ENCODE measurements around the gene FXYD3.
"Not testable (repeated sequence)": the region's sequence is repeated elsewhere in the genome, so short reads cannot be mapped to it uniquely, and the experiment has no call there.

FXYD3 gene

GRCh38 chr19:35122687-35123551 lies 7.3 kb downstream of the FXYD3 start:
- H3K4me1 Mint-ChIP-seq (ENCODE audit: low read depth): peaks cover 14% of the 10 kb centered on the region
- H3K27me3 Mint-ChIP-seq: no peaks in the 10 kb centered on the region
- no peak overlapping the region for H3K4me3 Mint-ChIP-seq
- H3K9me3 Mint-ChIP-seq: no peaks in the 10 kb centered on the region
- no peak overlapping the region for H3K27ac Mint-ChIP-seq
- H3K36me3 Mint-ChIP-seq (ENCODE audit: low read depth): no peaks in the 10 kb centered on the region

DNA sequence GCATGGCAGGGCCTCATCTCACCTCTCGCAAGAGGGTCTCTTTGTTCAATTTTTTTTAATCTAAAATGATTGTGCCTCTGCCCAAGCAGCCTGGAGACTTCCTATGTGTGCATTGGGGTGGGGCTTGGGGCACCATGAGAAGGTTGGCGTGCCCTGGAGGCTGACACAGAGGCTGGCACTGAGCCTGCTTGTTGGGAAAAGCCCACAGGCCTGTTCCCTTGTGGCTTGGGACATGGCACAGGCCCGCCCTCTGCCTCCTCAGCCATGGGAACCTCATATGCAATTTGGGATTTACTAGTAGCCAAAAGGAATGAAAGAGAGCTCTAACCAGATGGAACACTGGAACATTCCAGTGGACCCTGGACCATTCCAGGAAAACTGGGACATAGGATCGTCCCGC lies 8.0 kb downstream of the FXYD3 start:
- Mint-ChIP-seq H3K9me3 (no peaks in the 10 kb centered on the region), H3K27me3 (no peaks in the 10 kb centered on the region), H3K4me3 (peak overlapping the region; percentile 80), H3K27ac (no peak overlapping the region), H3K36me3 (ENCODE audit: low read depth) (no peaks in the 10 kb centered on the region), H3K4me1 (ENCODE audit: low read depth) (peaks cover 14% of the 10 kb centered on the region)

- Mint-ChIP-seq H3K27ac (peak overlapping the region; percentile 27), H3K4me1 (ENCODE audit: low read depth) (peaks cover 14% of the 10 kb centered on the region), H3K36me3 (ENCODE audit: low read depth) (no peaks in the 10 kb centered on the region), H3K27me3 (no peaks in the 10 kb centered on the region), H3K4me3 (peak overlapping the region; percentile 80), H3K9me3 (no peaks in the 10 kb centered on the region)
These were observed 8.8 kb downstream of the FXYD3 start for GRCh38 chr19:35124098-35125060.

GRCh38 chr19:35125270-35125717 lies 9.7 kb downstream of the FXYD3 start:
- H3K27me3 Mint-ChIP-seq: no peaks in the 10 kb centered on the region
- no peak overlapping the region for H3K4me3 Mint-ChIP-seq
- no peaks in the 10 kb centered on the region for H3K9me3 Mint-ChIP-seq
- peaks cover 14% of the 10 kb centered on the region for H3K4me1 Mint-ChIP-seq (ENCODE audit: low read depth)
- H3K36me3 Mint-ChIP-seq (ENCODE audit: low read depth): no peaks in the 10 kb centered on the region
- no peak overlapping the region for H3K27ac Mint-ChIP-seq

DNA sequence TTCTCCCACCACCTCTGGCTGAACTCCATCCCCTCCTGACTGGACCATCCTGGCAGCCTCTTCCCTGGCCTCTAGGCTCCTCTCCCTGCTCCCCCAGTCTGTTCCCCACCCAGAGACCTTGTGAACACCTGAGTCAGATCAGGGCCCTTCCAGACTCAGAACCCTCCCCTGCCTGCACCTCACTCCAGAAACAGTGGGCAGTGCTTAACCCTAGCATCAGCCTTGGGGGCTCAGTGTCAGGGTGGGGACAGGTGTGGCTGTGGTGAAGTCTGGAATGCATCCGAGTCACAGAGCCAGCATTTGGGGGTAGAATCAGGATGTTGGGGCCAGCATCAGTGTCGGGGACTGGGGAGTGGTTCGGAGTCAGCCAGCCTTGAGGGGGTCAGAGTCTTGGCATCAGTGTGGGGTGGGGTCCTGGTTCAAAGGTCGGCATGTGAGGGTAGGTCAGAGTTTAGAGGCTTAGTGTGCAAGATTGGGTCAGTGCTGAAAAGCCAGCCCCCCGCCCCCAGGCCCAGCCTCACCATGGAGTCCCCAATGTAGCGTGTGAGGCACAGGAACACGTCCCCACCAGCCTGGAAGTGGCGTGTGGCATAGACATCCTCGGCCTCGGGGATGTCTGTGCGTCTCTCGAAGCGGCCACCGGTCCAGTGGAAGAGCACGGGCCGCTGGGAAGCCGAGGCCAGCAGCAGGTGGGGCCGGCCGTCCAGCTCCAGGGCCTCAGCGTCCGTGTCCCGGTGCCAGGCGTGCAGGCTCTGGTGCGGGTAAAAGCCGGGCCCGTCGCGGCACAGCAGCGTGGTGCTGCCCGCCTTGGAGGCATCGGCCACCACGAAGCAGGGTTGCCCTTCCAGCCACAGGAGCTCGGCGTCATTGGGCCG lies 10.4 kb downstream of the FXYD3 start:
- Mint-ChIP-seq H3K9me3 (no peaks in the 10 kb centered on the region), H3K4me3 (no peak overlapping the region), H3K36me3 (ENCODE audit: low read depth) (no peaks in the 10 kb centered on the region), H3K27ac (no peak overlapping the region), H3K27me3 (no peaks in the 10 kb centered on the region), H3K4me1 (ENCODE audit: low read depth) (peaks cover 14% of the 10 kb centered on the region)

DNA sequence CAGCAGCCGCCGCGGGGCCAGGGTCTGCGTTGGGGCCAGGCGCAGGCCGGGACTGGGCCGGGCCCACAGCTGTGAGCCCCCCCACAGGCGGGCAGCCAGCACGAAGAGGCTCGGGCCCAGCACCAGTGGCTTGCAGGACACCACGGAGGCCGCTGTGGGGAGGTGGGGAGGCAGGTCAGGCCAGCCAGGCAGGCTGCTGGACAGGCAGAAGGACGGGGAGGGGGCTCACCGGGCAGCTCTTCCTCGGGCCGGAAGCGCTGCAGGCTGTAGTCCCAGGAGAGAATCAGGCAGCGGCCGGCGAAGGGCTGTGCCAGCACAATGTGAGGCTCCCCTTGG lies 11.0 kb downstream of the FXYD3 start:
- Mint-ChIP-seq H3K36me3 (ENCODE audit: low read depth) (no peaks in the 10 kb centered on the region), H3K4me1 (ENCODE audit: low read depth) (peaks cover 14% of the 10 kb centered on the region), H3K4me3 (no peak overlapping the region), H3K27ac (no peak overlapping the region), H3K9me3 (no peaks in the 10 kb centered on the region), H3K27me3 (no peaks in the 10 kb centered on the region)

DNA sequence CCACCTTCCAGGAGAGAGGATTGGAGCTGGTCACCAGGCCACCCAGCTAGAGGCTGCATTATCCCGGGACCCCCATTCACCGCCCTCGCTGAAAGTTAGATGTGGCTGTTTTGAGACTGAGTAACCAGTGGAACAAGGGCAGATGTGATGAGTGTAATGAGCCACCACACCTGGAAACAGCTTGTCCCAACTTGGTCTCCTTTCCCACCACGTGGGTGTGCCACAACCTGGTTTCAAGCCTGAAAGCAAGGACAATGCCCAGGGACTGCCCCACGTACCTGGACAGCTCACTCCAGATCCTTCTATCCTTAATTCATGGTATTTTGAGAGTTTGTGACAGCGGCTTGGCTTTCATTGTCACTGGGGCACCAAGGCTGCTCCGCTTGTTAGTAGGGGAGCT lies 12.2 kb downstream of the FXYD3 start:
- H3K36me3 Mint-ChIP-seq (ENCODE audit: low read depth): no peaks in the 10 kb centered on the region
- peaks cover 14% of the 10 kb centered on the region for H3K4me1 Mint-ChIP-seq (ENCODE audit: low read depth)
- peaks cover 4% of the 10 kb centered on the region for H3K9me3 Mint-ChIP-seq
- H3K27me3 Mint-ChIP-seq: no peaks in the 10 kb centered on the region
- H3K27ac Mint-ChIP-seq: no peak overlapping the region
- no peak overlapping the region for H3K4me3 Mint-ChIP-seq

- Mint-ChIP-seq H3K9me3 (peaks cover 5% of the 10 kb centered on the region), H3K36me3 (ENCODE audit: low read depth) (no peaks in the 10 kb centered on the region), H3K27me3 (no peaks in the 10 kb centered on the region), H3K4me3 (no peak overlapping the region), H3K4me1 (ENCODE audit: low read depth) (peaks cover 14% of the 10 kb centered on the region), H3K27ac (no peak overlapping the region)
These were observed 12.9 kb downstream of the FXYD3 start for GRCh38 chr19:35128398-35129057.

GRCh38 chr19:35129724-35130274 lies 14.2 kb downstream of the FXYD3 start:
- H3K4me3 Mint-ChIP-seq; H3K27ac Mint-ChIP-seq; H3K27me3 Mint-ChIP-seq; H3K36me3 Mint-ChIP-seq (ENCODE audit: low read depth); H3K4me1 Mint-ChIP-seq (ENCODE audit: low read depth); H3K9me3 Mint-ChIP-seq: not testable (repeated sequence)

GRCh38 chr19:35130761-35131720 lies 15.4 kb downstream of the FXYD3 start:
- Mint-ChIP-seq H3K9me3 (peaks cover 5% of the 10 kb centered on the region), H3K27me3 (no peaks in the 10 kb centered on the region), H3K4me3 (no peak overlapping the region), H3K4me1 (ENCODE audit: low read depth) (peaks cover 4% of the 10 kb centered on the region), H3K36me3 (ENCODE audit: low read depth) (no peaks in the 10 kb centered on the region), H3K27ac (no peak overlapping the region)

GRCh38 chr19:35132254-35132653 lies 16.6 kb downstream of the FXYD3 start:
- no peaks in the 10 kb centered on the region for H3K27me3 Mint-ChIP-seq

GRCh38 chr19:35133826-35134225 lies 18.2 kb downstream of the FXYD3 start:
- H3K36me3 Mint-ChIP-seq (ENCODE audit: low read depth): no peaks in the 10 kb centered on the region
- H3K4me1 Mint-ChIP-seq (ENCODE audit: low read depth): peaks cover 4% of the 10 kb centered on the region

More at GRCh38 chr19:35132254-35132653, 16.6 kb downstream of the FXYD3 start:
- Mint-ChIP-seq H3K4me3 (no peak overlapping the region), H3K36me3 (ENCODE audit: low read depth) (no peaks in the 10 kb centered on the region), H3K4me1 (ENCODE audit: low read depth) (peaks cover 4% of the 10 kb centered on the region), H3K9me3 (peaks cover 5% of the 10 kb centered on the region), H3K27ac (no peak overlapping the region)

More at GRCh38 chr19:35133826-35134225, 18.2 kb downstream of the FXYD3 start:
- Mint-ChIP-seq H3K27me3 (no peaks in the 10 kb centered on the region), H3K4me3 (no peak overlapping the region), H3K27ac (no peak overlapping the region), H3K9me3 (peaks cover 5% of the 10 kb centered on the region)

Measured in stimulated activated naive CD8-positive, alpha-beta T cell treated with anti-CD3 and anti-CD28 coated beads, Interleukin-15, Interleukin-2, amounts not matched to agents 100 ng/mL and 50 ng/mL, for 24 hours (primary cell).